Ovary (tissue), 9 donors: ENCODE measurements around the gene MRPL45. TPM values are rescaled to one million over a fixed set of nuclear protein-coding genes. Genes with fewer than 3 reads are reported as not detected.

Experiments used
- DNase-seq, 5 donors: peaks; one replicate each; pipeline ENCODE4 v3.0.0-alpha.2; 2019 to 2020
- H3K27ac ChIP-seq, 2 donors: fragments of 200-600 bp; one replicate each; pipeline versions ENCODE4 v1.5.1 to v1.8.0; 2019 to 2022
- H3K27me3 ChIP-seq: fragments of 200-600 bp; one replicate; pipeline ENCODE4 v1.8.0; 2022
- H3K36me3 ChIP-seq: fragments of 200-600 bp; sonication (generic); one replicate; pipeline ENCODE4 v1.5.1; 2019
- H3K4me1 ChIP-seq: one replicate; pipeline ENCODE4 v1.8.1; 2013; ENCODE audit warnings: mild to moderate bottlenecking, moderate library complexity; ENCODE audit not compliant: insufficient read depth
- H3K4me3 ChIP-seq: fragments of 200-600 bp; sonication (generic); one replicate; pipeline ENCODE4 v1.5.1; 2017
- H3K9me3 ChIP-seq, 2 donors: fragments of 200-600 bp in 1 of 2; sonication (generic) in 1 of 2; one replicate each; pipeline versions ENCODE4 v1.5.1 to v1.8.1; 2013 to 2019; ENCODE audit warnings: mild to moderate bottlenecking in 1 of 2, moderate library complexity in 1 of 2
- EP300 ChIP-seq: sonication (generic); formaldehyde crosslinking; IDR thresholded peaks from one replicate; pipeline ENCODE4 v1.6.1; 2017; ENCODE audit warnings: antibody characterized with exemption
- POLR2A ChIP-seq: fragments of 450-650 bp; IDR thresholded peaks from one replicate; pipeline ENCODE4 v1.6.1; 2017; ENCODE audit warnings: antibody characterized with exemption, mild to moderate bottlenecking, moderate library complexity
- WGBS, 3 donors: extraction: QIAGEN DNeasy Blood & Tissue Kit in 1 of 3; methylation state at CpG; one replicate each; pipeline versions ENCODE4 v1.1.5 to v1.1.7; 2013 to 2017; 5-methylcytosine and 5-hydroxymethylcytosine counted together
- intact Hi-C, 4 donors: fragments of 100-400 bp; cut with DNase I; formaldehyde crosslinking; loops; one replicate each; pipeline versions ENCODE4 v1.11.0 to v1.15.1; 2022 to 2023
- polyA plus RNA-seq, 2 donors: library from polyadenylated mRNA; stranded (reverse); fragments of 200-250 nt in 1 of 2; fragments of 350-450 nt in 1 of 2; fragmentation: Illumina TruSeq in 1 of 2; extraction: RNeasy Lipid Tissue Mini Kit (QIAGEN cat#74804) in 1 of 2; gene quantifications; one replicate each; pipeline ENCODE4 v1.2.3, GENCODE V29; 2013 to 2014
- total RNA-seq, 7 donors: library from RNA; depleted of rRNA in 2 of 7; stranded (reverse); fragments of >200 nt in 2 of 7; fragmentation: NEBNext Ultra II Directional in 3 of 7; extraction: Animal tissue kit (Norgen Biotek cat#: 25700) in 3 of 7; gene quantifications; one replicate each; pipeline versions ENCODE4 v1.1.0 to v1.2.4, GENCODE V29; 2016 to 2023
- TF ChIP-seq, protein P1 (sequence below), 3 donors: fragments of 450-650 bp in 2 of 3; fragments of 200-600 bp in 1 of 3; IDR thresholded peaks; one replicate each; pipeline versions ENCODE4 v1.5.1 to v1.8.0; 2016 to 2022; ENCODE audit warnings: antibody characterized with exemption in 3 of 3, mild to moderate bottlenecking in 1 of 3
- donor health status: DM: no; HTN: no; CAD: no; lungs with moderate emphysema.
- donor health status: DM: no; HTN: no; CAD: no.
- donor health status: Bipolar disorder and iron deficiency.
- donor health status: DM: yes; HTN: yes; CAD: no.
- donor health status: DM: no; HTN: no; CAD: no.
- donor health status: DM: yes; HTN: yes; CAD: no.

The MRPL45 gene
- total and polyA plus RNA-seq, 9 donors: 24.5 to 74.5 (median 34.5) TPM

DNA sequence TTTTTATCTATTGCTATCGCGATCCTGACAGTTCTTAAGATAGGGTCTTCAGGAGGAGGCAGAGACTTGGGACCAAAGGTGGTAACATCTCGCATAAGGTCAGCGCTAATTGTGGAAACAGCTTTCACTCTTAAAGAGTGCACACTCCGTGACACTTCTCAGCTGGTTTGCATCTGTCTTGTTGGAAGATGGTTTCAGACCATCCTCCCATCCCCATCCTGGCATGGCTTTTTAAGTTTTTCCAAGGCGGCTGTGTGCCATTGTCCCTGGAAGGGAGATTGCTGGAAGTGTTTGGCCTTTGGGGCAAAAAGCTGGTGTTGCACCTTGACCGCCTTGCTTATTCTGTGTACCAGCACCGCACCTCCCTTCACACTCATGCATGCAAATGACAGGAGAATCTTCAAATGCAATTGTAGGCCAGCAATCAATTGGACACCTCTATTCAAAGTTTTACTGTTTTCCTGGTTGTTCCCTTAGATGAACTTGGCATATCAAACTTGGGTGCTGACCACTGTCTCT lies 56.2 kb downstream of the MRPL45 start:
- TF ChIP-seq POLR2A: no peak
- TF ChIP-seq EP300: no peak
- TF ChIP-seq, protein P1, sequence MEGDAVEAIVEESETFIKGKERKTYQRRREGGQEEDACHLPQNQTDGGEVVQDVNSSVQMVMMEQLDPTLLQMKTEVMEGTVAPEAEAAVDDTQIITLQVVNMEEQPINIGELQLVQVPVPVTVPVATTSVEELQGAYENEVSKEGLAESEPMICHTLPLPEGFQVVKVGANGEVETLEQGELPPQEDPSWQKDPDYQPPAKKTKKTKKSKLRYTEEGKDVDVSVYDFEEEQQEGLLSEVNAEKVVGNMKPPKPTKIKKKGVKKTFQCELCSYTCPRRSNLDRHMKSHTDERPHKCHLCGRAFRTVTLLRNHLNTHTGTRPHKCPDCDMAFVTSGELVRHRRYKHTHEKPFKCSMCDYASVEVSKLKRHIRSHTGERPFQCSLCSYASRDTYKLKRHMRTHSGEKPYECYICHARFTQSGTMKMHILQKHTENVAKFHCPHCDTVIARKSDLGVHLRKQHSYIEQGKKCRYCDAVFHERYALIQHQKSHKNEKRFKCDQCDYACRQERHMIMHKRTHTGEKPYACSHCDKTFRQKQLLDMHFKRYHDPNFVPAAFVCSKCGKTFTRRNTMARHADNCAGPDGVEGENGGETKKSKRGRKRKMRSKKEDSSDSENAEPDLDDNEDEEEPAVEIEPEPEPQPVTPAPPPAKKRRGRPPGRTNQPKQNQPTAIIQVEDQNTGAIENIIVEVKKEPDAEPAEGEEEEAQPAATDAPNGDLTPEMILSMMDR (IDR thresholded peaks at IDR 0.05): no peak
- Histone ChIP-seq H3K9me3 (no peaks in the 10 kb centered on the region), H3K27me3 (no peaks in the 10 kb centered on the region), H3K4me1 (peaks cover 13% of the 10 kb centered on the region), H3K27ac (peak overlapping the region; percentile 40 to 75), H3K4me3 (peak overlapping the region; percentile 64), H3K36me3 (no peaks in the 10 kb centered on the region)
- intact Hi-C loops: loop anchor here in 2 of 4 donors (10.0 kb wide), 2 partner anchors 62 to 402 kb away; partner anchors contain the start of gene PSMB3 (in 1 of the 2)
- DNase-seq: no peak
- 7 to 11% (median 11%) methylated on average over 8 of the region's 8 CpGs for WGBS, 3 donors

GRCh38 chr17:38353668-38354067 lies 56.7 kb downstream of the MRPL45 start:
- Histone ChIP-seq H3K36me3 (no peaks in the 10 kb centered on the region), H3K4me3 (no peak overlapping the region), H3K9me3 (no peaks in the 10 kb centered on the region), H3K4me1 (peaks cover 13% of the 10 kb centered on the region), H3K27me3 (no peaks in the 10 kb centered on the region), H3K27ac (no peak overlapping the region)
- intact Hi-C loops: loop anchor here in 2 of 4 donors (10.0 kb wide), 2 partner anchors 61 to 401 kb away; partner anchors contain the start of gene PSMB3 (in 1 of the 2)
- TF ChIP-seq, protein P1 (IDR thresholded peaks at IDR 0.05): no peak
- TF ChIP-seq POLR2A (no peak), EP300 (no peak)
- WGBS, 3 donors: 76 to 79% (median 77%) methylated on average over 13 of the region's 13 CpGs
- no peak for DNase-seq

DNA sequence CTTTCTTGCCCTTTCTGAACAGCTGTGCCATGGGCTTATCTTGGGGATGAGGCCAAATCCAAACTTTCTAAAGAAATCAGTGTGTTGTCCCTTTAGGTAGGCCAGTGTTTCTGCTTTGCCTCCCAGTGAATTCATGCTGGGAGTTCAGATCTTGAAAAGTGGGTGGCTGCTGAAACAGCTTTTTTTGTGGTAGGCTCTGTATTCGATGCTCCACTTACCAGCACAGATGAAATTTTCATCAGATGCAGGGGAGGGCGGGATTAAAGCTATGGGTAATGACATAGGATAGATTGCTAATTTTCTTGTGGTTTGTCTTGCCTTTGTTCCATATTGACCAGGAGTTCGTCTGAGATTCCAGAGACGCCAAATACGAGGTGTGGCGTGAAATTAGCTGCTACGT lies 57.5 kb downstream of the MRPL45 start:
- Histone ChIP-seq H3K27ac (no peak overlapping the region), H3K27me3 (no peaks in the 10 kb centered on the region), H3K4me1 (peaks cover 13% of the 10 kb centered on the region), H3K4me3 (no peak overlapping the region), H3K9me3 (no peaks in the 10 kb centered on the region), H3K36me3 (no peaks in the 10 kb centered on the region)
- intact Hi-C loops: loop anchor here in 2 of 4 donors (10.0 kb wide), 2 partner anchors 60 to 400 kb away; partner anchors contain the start of gene PSMB3 (in 1 of the 2)
- TF ChIP-seq EP300: no peak
- TF ChIP-seq POLR2A: no peak
- TF ChIP-seq, protein P1 (IDR thresholded peaks at IDR 0.05): no peak
- 77 to 83% (median 81%) methylated on average over 7 of the region's 7 CpGs for WGBS, 3 donors
- no peak for DNase-seq

DNA sequence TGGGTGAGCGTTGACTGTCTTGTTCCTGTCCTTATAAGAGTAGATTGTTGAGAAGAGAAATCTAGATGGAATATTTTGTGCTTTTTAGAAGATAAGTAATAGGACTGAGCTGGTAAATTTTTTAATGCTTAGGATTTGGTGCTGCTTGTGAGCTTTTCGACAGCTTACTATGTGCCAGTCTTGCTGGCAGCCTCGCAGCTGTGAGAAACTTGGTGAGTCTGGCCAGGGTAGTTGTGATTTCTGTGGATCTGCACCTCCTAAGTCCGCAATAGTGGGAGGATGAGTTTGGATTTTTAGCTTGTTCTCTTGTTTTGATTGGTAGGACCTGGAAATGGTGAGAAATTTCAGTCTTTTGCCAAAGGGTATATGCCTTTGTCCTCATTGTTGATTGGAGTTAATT lies 58.3 kb downstream of the MRPL45 start:
- TF ChIP-seq, protein P1 (IDR thresholded peaks at IDR 0.05): no peak
- TF ChIP-seq EP300 (no peak), POLR2A (no peak)
- Histone ChIP-seq H3K36me3 (no peaks in the 10 kb centered on the region), H3K4me1 (peaks cover 13% of the 10 kb centered on the region), H3K27ac (no peak overlapping the region), H3K4me3 (no peak overlapping the region), H3K27me3 (no peaks in the 10 kb centered on the region), H3K9me3 (no peaks in the 10 kb centered on the region)
- no peak for DNase-seq
- intact Hi-C loops: loop anchor here in 2 of 4 donors (10.0 kb wide), 2 partner anchors 60 to 400 kb away; partner anchors contain the start of gene PSMB3 (in 1 of the 2)
- 79 to 81% (median 80%) methylated on average over 4 of the region's 4 CpGs for WGBS, 3 donors
